Subcutaneous adipose tissue (tissue), 4 donors: ENCODE results near the gene LIN28A. TPM values are rescaled to one million over a fixed set of nuclear protein-coding genes. Genes with fewer than 3 reads are reported as not detected.

Experiments
- total RNA-seq, 4 donors: library from RNA; depleted of rRNA; stranded (reverse); fragments of >200 nt; gene quantifications; one replicate each; pipeline ENCODE4 v1.1.0, GENCODE V29; 2016
- TF ChIP-seq, protein P1 (sequence below): fragments of 450-650 bp; IDR thresholded peaks from one replicate; pipeline ENCODE4 v1.5.1; 2016; ENCODE audit warnings: low read depth, mild to moderate bottlenecking, control low read depth, antibody characterized with exemption, moderate library complexity

LIN28A gene
- total RNA-seq, 4 donors from 2014 or later = not detected

DNA sequence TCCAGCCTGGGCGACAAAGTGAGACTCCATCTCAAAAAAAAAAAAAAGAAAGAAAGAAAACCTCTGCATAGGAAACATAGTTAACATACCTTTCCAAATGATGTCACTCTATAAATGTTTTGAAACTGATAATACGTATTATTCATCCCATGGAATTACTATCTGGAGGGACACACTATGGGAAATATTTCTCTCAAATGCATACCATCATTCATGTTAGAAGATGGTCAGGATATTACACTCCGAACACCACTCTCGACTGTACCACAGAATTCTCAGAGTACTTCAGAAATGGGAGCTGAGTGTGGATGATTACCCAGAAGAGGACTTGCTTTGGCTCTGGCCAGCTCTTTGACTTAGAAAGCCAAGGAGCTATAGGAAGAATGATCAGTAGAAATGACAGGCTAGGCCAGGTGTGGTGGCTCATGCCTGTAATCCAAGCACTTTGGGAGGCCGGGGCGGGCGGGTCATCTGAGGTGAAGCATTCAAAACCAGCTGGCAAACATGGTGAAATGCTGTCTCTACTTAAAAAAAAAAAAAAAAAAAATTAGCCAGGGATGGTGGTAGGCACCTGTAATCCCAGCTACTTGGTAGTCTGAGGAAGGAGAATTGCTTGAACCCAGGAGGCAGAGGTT lies 5.2 kb upstream of the LIN28A start:
- TF ChIP-seq, protein P1, sequence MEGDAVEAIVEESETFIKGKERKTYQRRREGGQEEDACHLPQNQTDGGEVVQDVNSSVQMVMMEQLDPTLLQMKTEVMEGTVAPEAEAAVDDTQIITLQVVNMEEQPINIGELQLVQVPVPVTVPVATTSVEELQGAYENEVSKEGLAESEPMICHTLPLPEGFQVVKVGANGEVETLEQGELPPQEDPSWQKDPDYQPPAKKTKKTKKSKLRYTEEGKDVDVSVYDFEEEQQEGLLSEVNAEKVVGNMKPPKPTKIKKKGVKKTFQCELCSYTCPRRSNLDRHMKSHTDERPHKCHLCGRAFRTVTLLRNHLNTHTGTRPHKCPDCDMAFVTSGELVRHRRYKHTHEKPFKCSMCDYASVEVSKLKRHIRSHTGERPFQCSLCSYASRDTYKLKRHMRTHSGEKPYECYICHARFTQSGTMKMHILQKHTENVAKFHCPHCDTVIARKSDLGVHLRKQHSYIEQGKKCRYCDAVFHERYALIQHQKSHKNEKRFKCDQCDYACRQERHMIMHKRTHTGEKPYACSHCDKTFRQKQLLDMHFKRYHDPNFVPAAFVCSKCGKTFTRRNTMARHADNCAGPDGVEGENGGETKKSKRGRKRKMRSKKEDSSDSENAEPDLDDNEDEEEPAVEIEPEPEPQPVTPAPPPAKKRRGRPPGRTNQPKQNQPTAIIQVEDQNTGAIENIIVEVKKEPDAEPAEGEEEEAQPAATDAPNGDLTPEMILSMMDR = no peak

DNA sequence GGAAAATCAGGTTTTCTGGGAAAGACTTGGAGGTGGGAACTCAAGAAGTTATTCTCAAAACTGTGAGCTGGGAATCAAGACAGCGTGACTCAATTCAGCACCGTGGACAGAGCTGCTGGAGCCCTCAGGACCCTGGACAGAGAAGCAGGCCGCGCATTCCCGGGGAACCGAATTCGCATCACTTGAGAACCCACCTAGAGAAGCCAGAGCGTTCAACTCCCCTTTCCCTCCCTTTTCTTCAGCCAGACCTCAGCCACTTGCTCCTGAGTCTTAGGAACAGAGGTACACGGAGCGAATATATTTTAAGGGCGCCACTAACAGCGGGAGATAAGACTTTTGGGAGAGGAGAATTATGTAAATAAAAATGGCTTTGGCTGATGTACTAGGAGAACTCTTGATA lies 2.0 kb upstream of the LIN28A start:
- TF ChIP-seq, protein P1 = no peak

DNA sequence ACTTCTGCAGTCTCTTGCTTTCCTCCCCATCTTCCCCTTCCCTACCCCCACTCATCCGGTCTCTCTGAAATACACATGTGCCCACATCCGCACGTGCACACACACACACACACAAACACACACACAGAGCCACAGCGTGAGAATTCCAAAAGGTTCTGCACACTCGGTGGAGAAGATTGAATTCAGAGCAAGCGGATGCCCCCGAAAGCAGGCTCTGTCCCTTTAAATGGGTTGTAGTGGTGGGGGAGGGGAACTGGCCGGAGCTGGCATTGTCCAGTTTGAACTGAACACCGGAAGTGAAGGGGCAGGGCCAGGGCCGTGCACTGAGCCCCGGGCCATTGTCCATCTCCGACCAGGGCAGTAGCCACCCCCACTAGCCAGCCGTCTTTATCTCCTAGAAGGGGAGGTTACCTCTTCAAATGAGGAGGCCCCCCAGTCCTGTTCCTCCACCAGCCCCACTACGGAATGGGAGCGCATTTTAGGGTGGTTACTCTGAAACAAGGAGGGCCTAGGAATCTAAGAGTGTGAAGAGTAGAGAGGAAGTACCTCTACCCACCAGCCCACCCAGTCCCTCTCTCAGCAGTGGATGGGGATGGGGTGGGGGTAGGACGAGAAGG lies 1.3 kb upstream of the LIN28A start:
- TF ChIP-seq, protein P1 = no peak

DNA sequence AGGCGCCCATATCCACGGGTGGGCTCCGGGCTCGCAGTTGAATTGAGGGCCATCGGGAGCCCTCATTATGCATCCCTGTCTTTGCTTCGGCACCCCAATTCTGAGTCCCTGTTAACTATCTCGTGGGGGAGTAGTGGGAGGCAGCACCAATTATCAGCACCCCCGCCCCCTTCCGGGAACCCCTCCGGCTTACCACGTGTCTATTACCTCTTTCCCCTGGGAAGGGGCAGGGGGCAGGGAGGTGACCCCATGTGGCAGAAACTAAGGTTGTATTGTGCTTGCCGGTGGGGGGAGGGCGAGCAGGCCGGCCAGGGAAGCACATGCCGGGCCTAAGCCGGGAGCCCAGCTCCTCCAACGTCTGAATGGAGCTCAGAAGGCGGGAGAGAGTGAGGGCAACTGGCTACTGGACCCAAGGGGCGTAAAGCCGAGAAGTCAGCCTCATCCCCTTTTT lies 1.0 kb downstream of the LIN28A start:
- TF ChIP-seq, protein P1 = no peak

DNA sequence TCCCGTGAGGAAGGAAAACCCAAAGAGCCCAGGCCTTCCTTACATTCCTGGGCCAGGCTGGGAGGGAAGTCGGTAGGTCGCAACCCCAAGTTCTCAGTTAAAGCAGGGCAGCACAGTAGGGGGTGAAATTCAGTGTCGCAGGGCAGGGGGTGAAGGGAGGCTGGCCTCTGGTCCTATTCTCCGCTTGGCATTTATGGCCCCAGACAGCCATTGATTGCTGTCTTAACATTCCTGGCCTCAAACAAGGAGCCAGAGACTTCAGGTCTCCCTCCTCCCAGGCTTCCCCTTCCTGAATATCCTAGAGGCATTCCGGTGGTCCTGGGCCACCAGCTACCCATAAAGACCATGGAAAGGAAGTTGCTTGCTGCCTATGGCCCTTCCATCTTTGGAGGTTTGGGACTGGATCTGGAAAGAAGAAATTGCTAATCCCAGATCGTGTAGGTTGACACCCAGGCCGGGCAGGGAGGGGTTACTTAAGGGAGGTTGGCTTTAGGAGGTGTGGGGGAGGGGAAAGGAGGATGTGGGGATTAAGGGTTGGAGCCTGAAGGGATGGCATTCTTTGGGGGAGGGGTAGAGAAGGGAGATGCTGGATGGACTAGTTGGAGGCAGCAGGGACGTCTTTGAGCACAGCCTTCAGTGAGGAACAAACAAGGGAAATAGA lies 1.7 kb downstream of the LIN28A start:
- TF ChIP-seq, protein P1 = no peak

DNA sequence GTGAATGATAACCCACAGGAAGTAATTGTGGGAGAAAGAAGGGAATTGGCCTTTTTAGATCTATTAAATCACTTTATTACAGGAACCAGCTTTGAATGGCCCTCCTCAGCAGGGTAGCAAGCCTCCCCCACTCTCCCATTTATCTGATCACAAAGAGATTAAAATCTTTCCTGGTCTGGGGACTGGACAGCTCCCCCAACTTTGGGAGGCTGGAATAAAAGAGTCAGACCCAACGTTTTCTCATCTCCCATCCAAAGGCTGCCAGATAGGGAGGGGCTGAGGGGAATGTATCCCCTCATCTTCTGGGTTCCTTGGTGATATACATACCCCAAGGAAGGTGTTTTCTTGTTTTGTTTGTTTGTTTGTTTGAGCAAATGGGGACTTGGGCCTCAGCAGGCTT lies 2.4 kb downstream of the LIN28A start:
- TF ChIP-seq, protein P1 = no peak

DNA sequence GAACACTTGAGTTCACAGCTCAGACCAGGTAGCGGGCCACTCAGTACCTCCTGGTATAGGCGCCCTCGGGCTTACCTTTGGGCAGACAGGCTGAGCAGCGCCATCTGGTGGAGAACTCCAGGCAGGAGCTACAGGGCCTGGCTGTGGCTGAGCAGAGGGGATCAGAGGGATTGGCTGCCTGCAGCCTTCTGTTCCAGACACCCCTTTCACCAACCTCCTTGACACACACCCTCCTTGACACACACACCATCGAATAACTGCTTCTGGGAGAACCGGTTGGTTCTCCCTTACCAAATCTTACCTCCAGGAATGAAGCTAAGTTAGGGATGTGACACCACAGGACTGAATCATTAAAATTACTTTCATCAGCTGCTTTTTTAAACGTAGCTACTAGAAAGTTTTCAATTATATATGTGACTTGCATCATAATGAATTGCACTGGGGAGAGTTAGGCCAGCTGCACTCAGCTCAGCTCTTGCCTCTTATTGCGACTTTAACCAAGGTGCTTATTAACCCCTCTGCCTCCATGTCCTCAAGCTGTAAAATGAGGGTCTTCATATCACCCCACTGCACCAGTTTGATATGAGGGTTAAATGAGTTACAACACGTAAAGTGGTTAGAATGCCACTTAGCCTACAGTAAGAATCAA lies 6.6 kb downstream of the LIN28A start:
- TF ChIP-seq, protein P1 = no peak
